ENCODE measurements around the gene TECR. TPM values are rescaled to one million over a fixed set of nuclear protein-coding genes. Genes with fewer than 3 reads are reported as not detected.

TECR gene
- total RNA-seq, 1 experiment from 2014 or later: 164 TPM

- Histone ChIP-seq H3K23ac (ENCODE audit: insufficient read length, low read depth, low read length) (no peak overlapping the region), H4K8ac (replicated peaks; ENCODE audit: insufficient read length, low read depth, low read length) (no peak overlapping the region), H3K27me3 (ENCODE audit: insufficient read depth, low read length) (no peaks in the 10 kb centered on the region), H3K14ac (ENCODE audit: insufficient read depth, low read length) (no peak overlapping the region), H3K4me1 (ENCODE audit: insufficient read depth, low read length) (no peaks in the 10 kb centered on the region), H3K56ac (ENCODE audit: insufficient read length, low read depth, low read length) (no peak overlapping the region), H3K27ac (ENCODE audit: insufficient read length, low read depth, low read length) (no peak overlapping the region), H3K79me2 (ENCODE audit: insufficient read depth, low read length) (peaks cover 6% of the 10 kb centered on the region; the same call in 1 of the 2 replicates), H3K23me2 (ENCODE audit: insufficient read length, low read depth, low read length, poor library complexity, severe bottlenecking) (peaks cover 3% of the 10 kb centered on the region), H3K9me3 (ENCODE audit: control insufficient read depth, low read depth, low read length) (no peaks in the 10 kb centered on the region), H2AFZ (ENCODE audit: low read length) (no peak overlapping the region), H4K20me1 (ENCODE audit: control insufficient read depth, insufficient read depth, insufficient read length) (no peaks in the 10 kb centered on the region), H2BK20ac (ENCODE audit: low read depth, low read length, poor library complexity, severe bottlenecking) (no peak overlapping the region), H2BK12ac (ENCODE audit: insufficient read length, low read depth, low read length) (no peak overlapping the region), H3K9ac (ENCODE audit: extremely low read depth, insufficient read length, low read length) (no peak overlapping the region), H4K5ac (ENCODE audit: insufficient read length, low read depth, low read length) (no peak overlapping the region), H3T11ph (ENCODE audit: low read length) (no peak overlapping the region), H3K4ac (ENCODE audit: low read depth, low read length) (no peak overlapping the region), H2BK15ac (ENCODE audit: low read depth, low read length) (no peak overlapping the region), H4K91ac (ENCODE audit: insufficient read length, low read depth, low read length) (no peak overlapping the region), H3K79me1 (ENCODE audit: insufficient read depth, low read depth, low read length, poor library complexity, severe bottlenecking) (peaks cover 5% of the 10 kb centered on the region), H3K4me2 (ENCODE audit: insufficient read depth, insufficient read length, low read length) (peak overlapping the region; percentile 99), H2BK5ac (ENCODE audit: insufficient read length, low read length) (no peak overlapping the region), H3K18ac (ENCODE audit: insufficient read length, low read depth, low read length) (no peak overlapping the region), H2BK120ac (ENCODE audit: low read depth, low read length, poor library complexity, severe bottlenecking) (no peak overlapping the region), H2AK5ac (ENCODE audit: insufficient read length, low read length) (no peak overlapping the region)
- H3K4me1 Mint-ChIP-seq: peaks cover 12 to 17% of the 10 kb centered on the region in 2 experiments
- no CpG with 5 or more reads among the region's 3 CpGs for WGBS (ENCODE audit: extremely low coverage, insufficient read length, low lambda C conversion rate)
- no peaks in the 10 kb centered on the region for H3K9me3 Mint-ChIP-seq
- H3K4me3 Mint-ChIP-seq: peak overlapping the region; percentile 94 to 97
- no peak for TF ChIP-seq CTCF (conservative IDR thresholded peaks at IDR 0.05)
- peaks cover 0 to 13% (median 8%) of the 10 kb centered on the region in 3 experiments; a peak in 4 of 7 replicates for H3K36me3 Mint-ChIP-seq (ENCODE audit: insufficient read depth in 1 of 3, low read depth in 3 of 3)
- H3K27me3 Mint-ChIP-seq (ENCODE audit: low read depth): no peaks in the 10 kb centered on the region
- DNase-seq: no peak
- peak overlapping the region in 1 of 3 experiments; percentile 23; a peak in 1 of 7 replicates for H3K27ac Mint-ChIP-seq
Observed at GRCh38 chr19:14530506-14530905, 1.1 kb downstream of the TECR start.

Data from H9 (cell line).